Lower leg skin (tissue), 3 donors: ENCODE data around the gene DAAM1.

ENCODE experiments used
- CTCF ChIP-seq, 3 donors: fragments of 450-650 bp; IDR thresholded peaks; one replicate each; pipeline ENCODE4 v1.5.1; 2016; ENCODE audit warnings: antibody characterized with exemption in 3 of 3, mild to moderate bottlenecking in 3 of 3, moderate library complexity in 2 of 3
- POLR2A ChIP-seq, 2 donors: fragments of 450-650 bp; IDR thresholded peaks; one replicate each; pipeline ENCODE4 v1.6.1; 2016 to 2017; ENCODE audit warnings: antibody characterized with exemption in 2 of 2, mild to moderate bottlenecking in 1 of 2, moderate library complexity in 1 of 2

- TF ChIP-seq POLR2A (IDR thresholded peaks at IDR 0.05) (no peak), CTCF (IDR thresholded peaks at IDR 0.05) (no peak)
Measured at GRCh38 chr14:59282378-59282765, 93.9 kb downstream of the DAAM1 start.
